ENCODE measurements around the gene PDE6H.

PDE6H gene

DNA sequence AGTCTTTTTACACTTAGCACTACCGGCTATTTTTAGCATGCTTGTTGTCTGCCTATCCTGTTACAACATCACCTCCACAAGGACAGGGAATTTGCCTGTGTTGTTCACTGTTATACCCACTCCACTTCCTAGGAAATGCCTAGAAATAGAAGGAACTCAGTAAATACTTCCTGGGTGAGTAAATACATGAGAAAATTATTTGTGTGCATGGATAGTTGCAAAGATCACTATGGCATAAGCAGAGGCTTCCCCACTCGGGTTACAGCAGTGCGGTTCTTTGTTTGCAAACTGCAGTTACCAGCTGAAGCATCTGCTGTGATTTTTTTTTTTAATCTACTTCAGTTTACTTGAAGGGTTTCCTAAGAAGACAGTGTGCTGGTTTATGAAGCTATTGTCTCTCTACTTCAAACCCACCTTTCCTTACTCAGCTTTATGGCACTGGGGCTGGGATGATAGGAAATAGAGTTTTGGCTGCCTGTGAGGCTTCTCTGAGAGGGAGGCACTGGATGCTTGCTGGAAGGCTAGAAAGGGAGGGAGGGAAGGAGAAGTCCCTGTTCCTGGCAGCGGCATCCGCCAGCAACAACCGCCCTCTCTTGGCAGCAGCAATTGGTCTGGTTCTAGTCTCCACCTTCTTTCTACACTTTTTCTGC, 29.0 kb downstream of the PDE6H start:
- DNase-seq (ENCODE audit: low spot score): no peak

DNA sequence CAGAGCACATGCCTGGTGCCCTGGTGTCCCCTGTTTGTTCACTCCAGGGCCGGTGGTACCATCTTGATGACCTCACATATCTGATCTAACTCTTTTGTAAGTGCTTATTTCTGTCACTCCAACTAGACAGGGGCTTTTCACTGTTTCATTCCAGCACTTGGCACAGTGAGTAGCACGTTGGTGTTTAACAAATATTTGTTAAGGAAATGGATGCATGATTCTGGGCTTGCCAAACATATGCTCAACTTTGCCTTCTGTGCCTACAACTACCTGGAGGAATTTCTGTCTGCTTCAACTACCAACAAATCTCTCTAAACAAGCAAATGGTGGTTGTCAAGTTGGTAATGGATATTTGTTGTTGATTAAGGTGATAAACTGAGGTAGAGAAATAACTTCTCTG, 31.6 kb downstream of the PDE6H start:
- DNase-seq (ENCODE audit: low spot score): no peak

DNA sequence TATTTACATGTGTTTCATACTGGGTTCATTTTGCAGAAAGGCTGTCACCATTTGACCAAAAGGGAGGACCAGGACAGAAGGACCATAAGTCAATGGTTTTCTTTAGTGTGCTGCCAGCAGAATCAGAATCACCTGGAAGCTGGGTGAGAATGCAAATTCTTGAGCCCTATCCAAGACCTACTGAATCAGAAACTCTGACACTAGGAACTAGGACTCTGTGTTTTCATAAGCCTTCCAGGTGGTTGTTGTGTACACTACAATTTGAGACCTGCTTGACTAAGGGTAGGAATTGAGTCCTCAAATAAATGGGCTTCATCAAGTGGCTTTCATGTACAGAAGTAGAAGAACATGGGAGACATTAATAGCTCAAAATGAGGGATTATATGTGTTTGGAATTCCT, 32.2 kb downstream of the PDE6H start:
- no peak for DNase-seq (ENCODE audit: low spot score)

DNA sequence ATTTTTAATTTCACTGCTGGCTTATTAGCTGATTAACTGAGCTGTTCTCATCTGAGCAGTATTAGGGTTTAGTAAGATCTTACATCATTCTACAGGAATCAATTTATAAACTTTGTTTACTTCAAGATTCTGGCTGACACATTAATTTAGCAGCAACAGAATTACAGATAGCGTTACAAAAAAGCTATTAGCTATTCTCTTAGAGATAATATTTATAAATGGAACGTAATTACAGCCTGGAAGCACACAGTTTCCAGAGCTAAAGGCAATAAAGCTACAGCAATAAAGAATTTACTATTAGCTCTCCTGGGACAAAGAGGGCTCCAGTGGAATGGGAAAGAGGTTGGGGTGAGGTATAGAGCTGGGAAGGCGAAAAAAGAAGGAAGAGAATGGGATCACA, 34.7 kb downstream of the PDE6H start:
- DNase-seq (ENCODE audit: low spot score): no peak

DNA sequence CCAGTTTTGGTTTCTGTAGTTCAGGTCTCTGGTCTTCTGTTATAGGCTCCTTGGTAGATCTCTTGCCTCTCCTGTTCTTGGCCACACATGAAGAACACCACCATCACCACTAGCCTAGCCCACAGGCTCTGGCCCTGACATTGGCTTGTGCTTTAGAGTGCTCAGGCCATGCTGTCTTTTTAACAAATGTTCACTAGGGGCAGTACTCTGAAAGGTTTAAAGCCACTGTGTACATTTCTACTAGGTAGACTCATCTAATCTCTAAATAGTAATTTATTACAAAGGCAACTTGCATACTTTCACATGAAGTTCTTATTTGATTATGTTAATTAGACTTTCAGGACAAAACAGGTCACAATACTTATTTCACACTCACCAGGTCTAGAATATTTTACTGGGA, 38.3 kb downstream of the PDE6H start:
- no peak for DNase-seq (ENCODE audit: low spot score)

DNA sequence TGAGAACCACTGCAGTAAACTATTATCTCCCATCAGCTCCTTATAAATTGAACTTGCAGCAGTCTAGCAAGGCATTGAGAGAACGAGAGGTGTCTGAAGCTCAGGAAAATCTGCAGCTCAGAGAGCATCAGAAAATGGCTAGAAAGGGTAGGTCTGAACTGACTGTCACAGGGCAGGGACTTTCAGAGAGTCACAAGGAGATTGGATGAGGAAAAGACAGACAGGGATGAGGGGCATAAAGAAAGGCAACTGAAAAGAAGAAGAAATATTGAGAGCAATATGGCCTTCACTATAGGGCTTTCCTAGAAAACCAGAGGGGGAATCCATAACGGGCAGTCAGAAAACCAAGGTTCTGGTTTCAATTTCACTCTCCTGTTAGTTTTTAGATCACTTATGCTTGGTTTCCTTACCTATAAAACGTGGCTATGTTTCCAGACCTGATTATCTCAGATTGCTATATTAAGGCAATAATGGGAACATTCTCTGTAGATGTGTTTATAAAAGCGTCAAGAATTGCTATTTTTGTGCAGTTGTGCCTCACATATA, 40.9 kb downstream of the PDE6H start:
- no peak for DNase-seq (ENCODE audit: low spot score)

DNA sequence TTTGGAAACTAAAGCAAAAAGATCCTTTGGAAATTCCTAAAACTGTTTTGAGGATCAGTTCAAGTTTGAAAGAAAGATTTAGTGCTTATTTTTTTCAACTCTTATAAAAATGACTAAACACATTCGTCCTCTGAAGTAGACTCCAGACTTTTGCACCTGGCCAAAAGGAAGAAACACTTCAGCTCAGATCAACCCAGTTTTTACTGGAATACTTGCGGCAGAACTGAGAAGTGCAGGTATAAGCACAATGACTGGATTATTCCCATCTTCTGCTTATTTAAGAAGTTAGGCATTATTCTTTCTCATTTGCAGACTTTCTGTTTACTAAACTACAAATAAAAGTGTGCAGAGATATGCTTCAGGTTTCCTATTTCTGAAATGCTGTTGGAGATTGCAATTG, 41.9 kb downstream of the PDE6H start:
- DNase-seq (ENCODE audit: low spot score): no peak

DNA sequence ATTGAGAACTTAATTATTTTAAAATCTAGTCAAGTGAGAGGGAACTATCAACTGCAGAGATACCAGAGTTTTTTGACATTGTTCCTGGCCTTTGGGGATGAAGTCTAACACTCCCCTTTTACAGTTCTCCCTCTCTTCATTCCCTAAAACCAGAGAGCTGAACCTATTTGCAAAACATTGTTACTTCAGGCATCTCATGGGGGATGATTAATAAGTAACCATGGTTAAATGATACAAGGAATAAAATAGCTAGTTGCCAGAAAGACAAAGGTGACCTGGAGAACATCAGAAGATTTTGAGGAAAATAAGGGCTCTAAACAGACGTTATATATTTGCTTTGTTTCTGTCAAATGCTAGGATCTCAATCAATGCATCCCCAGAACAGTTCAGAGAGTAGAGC, 42.3 kb downstream of the PDE6H start:
- no peak for DNase-seq (ENCODE audit: low spot score)

DNA sequence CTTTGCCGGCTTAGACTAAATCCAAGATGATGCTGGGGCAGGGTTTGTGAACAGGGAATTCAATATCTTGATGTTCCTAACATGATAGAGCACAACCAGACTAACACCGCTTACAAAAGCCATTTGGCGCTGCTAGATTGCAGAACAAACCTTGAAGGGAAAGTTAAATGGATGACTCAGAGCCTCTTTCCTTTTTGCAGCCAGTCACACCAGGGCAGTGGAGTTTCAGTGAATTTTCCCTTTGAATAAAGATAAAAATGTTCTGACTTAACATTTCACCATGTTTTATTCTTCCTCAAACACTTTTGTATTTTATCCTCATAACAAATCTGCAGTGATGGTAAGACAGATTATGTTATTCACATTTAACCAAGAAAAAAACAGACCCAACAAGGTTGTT, 47.3 kb downstream of the PDE6H start:
- DNase-seq (ENCODE audit: low spot score): no peak

All from hematopoietic multipotent progenitor cell treated with erythropoietin and hydrocortisone succinate and interleukin-3 and kit ligand, for 17 days (in vitro differentiated cells).